Transverse colon (tissue), 4 donors: ENCODE results near the gene D2HGDH. TPM values are rescaled to one million over a fixed set of nuclear protein-coding genes. Genes with fewer than 3 reads are reported as not detected.

ENCODE experiments used
- DNase-seq: peaks from one replicate; pipeline ENCODE4 v3.0.0-alpha.2; 2019
- H3K27ac ChIP-seq, 4 donors: fragments of 200-600 bp; sonication (generic); 2 replicates each; pipeline ENCODE4 v1.5.1; 2016 to 2018; ENCODE audit warnings: inconsistent platforms in 4 of 4
- H3K27me3 ChIP-seq: fragments of 200-600 bp; sonication (generic); 2 replicates; pipeline ENCODE4 v1.5.1; 2017; ENCODE audit warnings: inconsistent platforms
- H3K36me3 ChIP-seq, 4 donors: fragments of 200-600 bp; sonication (generic); 2 replicates each; pipeline ENCODE4 v1.5.1; 2017 to 2019; ENCODE audit warnings: inconsistent platforms in 4 of 4
- H3K4me1 ChIP-seq, 4 donors: fragments of 200-600 bp; sonication (generic); 2 replicates each; pipeline ENCODE4 v1.5.1; 2017 to 2020; ENCODE audit warnings: inconsistent platforms in 4 of 4
- H3K4me3 ChIP-seq, 4 donors: fragments of 200-600 bp; sonication (generic); 1 replicate in 1 of 4; 2 replicates in 3 of 4; pipeline versions ENCODE4 v1.5.1 to v1.6.1; 2017 to 2019; ENCODE audit warnings: inconsistent platforms in 4 of 4
- H3K9me3 ChIP-seq, 2 donors: fragments of 200-600 bp; sonication (generic); 2 replicates each; pipeline ENCODE4 v1.5.1; 2017 to 2019; ENCODE audit warnings: inconsistent platforms in 2 of 2
- EP300 ChIP-seq: sonication (generic); formaldehyde crosslinking; IDR thresholded peaks from one replicate; pipeline ENCODE4 v1.6.1; 2017; ENCODE audit warnings: antibody characterized with exemption, low read depth
- POLR2A ChIP-seq: fragments of 450-650 bp; IDR thresholded peaks from one replicate; pipeline ENCODE4 v1.6.1; 2016; ENCODE audit warnings: antibody characterized with exemption, mild to moderate bottlenecking, moderate library complexity
- POLR2AphosphoS5 ChIP-seq, 3 donors: sonication (generic); formaldehyde crosslinking; IDR thresholded peaks; one replicate each; pipeline ENCODE4 v1.6.1; 2016; ENCODE audit warnings: antibody characterized with exemption in 3 of 3
- WGBS, 2 donors: methylation state at CpG; one replicate each; pipeline ENCODE4 v1.1.5; 2018; ENCODE audit warnings: low coverage in 1 of 2; 5-methylcytosine and 5-hydroxymethylcytosine counted together
- in situ Hi-C, 4 donors: fragments of 200-750 bp; cut with MboI; loops; one replicate each; pipeline versions ENCODE4 v1.15.0 to v1.15.1; 2017; ENCODE audit warnings: low sequenced_read_pairs in 3 of 4, low pct_ligation_motif_present in 1 of 4, low pct_unique_long_range_greater_than_20kb in 1 of 4
- intact Hi-C: fragments of 100-400 bp; cut with DNase I; formaldehyde crosslinking; loops from one replicate; pipeline ENCODE4 v1.15.1; 2023; ENCODE audit warnings: low total_unique reads
- total RNA-seq, 4 donors: library from RNA; depleted of rRNA; stranded (reverse); fragments of >200 nt; gene quantifications; one replicate each; pipeline ENCODE4 v1.1.0, GENCODE V29; 2016
- TF ChIP-seq, protein P1 (sequence below), 5 experiments: fragments of 200-600 bp in 3 of 5; fragments of 450-650 bp in 2 of 5; sonication (generic) in 3 of 5; IDR thresholded peaks; 1 replicate in 2 of 5; 2 replicates in 3 of 5; pipeline ENCODE4 v1.5.1; 2016 to 2017; ENCODE audit warnings: antibody characterized with exemption in 5 of 5, inconsistent platforms in 3 of 5, mild to moderate bottlenecking in 2 of 5, moderate library complexity in 1 of 5

D2HGDH gene
- total RNA-seq, 4 donors from 2014 or later, result 53.2 to 150 (median 55.5) TPM

DNA sequence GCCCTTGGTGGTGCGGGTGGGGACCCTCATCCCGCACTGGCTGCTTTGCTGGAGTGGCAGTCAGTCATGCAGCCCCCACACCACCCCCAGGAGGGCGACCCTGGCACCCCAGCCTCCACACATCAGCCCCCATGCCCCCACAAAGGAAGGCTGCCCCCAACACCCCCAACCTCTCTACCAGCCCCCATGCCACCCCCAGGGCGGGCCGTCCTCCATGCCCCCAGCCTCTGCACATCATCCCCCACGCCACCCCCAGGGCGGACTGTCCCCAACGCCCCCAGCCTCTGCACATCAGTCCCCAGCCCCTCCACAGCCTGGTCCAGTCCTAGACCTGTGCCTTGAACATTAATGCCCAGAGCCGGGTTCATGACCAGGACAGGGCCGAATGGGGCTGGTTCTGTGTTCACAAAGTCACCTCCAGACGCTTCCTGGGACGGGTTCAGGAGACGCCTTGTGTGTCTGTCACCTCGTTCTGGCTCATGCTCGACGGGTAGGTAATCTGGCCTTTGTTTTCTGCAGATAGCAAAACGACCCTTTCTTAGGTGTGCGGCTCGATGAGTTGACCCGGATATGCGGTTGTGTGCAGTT lies 18.4 kb downstream of the D2HGDH start:
- TF ChIP-seq EP300 (no peak), POLR2AphosphoS5 (IDR thresholded peaks at IDR 0.05) (no peak)
- 90 to 96% methylated on average over 4 to 17 of the region's 21 CpGs for WGBS, 2 donors
- Histone ChIP-seq H3K27ac (no peak overlapping the region), H3K4me1 (no peaks in the 10 kb centered on the region), H3K9me3 (no peaks in the 10 kb centered on the region), H3K27me3 (no peaks in the 10 kb centered on the region), H3K4me3 (no peak overlapping the region), H3K36me3 (no peaks in the 10 kb centered on the region)
- in situ Hi-C loops, result no loop called here
- no peak for DNase-seq
- intact Hi-C loops, result no loop called here

- H3K9me3 ChIP-seq, result no peaks in the 10 kb centered on the region
- no peaks in the 10 kb centered on the region for H3K4me1 ChIP-seq
- DNase-seq, result no peak
- no peak overlapping the region for H3K27ac ChIP-seq
- in situ Hi-C loops, result no loop called here
- TF ChIP-seq EP300 (no peak), POLR2A (no peak), POLR2AphosphoS5 (IDR thresholded peaks at IDR 0.05) (no peak)
- TF ChIP-seq, protein P1, sequence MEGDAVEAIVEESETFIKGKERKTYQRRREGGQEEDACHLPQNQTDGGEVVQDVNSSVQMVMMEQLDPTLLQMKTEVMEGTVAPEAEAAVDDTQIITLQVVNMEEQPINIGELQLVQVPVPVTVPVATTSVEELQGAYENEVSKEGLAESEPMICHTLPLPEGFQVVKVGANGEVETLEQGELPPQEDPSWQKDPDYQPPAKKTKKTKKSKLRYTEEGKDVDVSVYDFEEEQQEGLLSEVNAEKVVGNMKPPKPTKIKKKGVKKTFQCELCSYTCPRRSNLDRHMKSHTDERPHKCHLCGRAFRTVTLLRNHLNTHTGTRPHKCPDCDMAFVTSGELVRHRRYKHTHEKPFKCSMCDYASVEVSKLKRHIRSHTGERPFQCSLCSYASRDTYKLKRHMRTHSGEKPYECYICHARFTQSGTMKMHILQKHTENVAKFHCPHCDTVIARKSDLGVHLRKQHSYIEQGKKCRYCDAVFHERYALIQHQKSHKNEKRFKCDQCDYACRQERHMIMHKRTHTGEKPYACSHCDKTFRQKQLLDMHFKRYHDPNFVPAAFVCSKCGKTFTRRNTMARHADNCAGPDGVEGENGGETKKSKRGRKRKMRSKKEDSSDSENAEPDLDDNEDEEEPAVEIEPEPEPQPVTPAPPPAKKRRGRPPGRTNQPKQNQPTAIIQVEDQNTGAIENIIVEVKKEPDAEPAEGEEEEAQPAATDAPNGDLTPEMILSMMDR (IDR thresholded peaks at IDR 0.05), result no peak
- no peaks in the 10 kb centered on the region for H3K36me3 ChIP-seq
- no peaks in the 10 kb centered on the region for H3K27me3 ChIP-seq
- intact Hi-C loops, result no loop called here
- WGBS, 2 donors, result 96% methylated on average over 8 of the region's 17 CpGs; no CpG with 5 or more reads in 1 of the 2 donors
- H3K4me3 ChIP-seq, result no peak overlapping the region
These were observed 19.1 kb downstream of the D2HGDH start for GRCh38 chr2:241753493-241753892.

GRCh38 chr2:241754042-241754441 lies 19.6 kb downstream of the D2HGDH start:
- Histone ChIP-seq H3K27ac (no peak overlapping the region), H3K4me3 (no peak overlapping the region), H3K4me1 (no peaks in the 10 kb centered on the region), H3K36me3 (no peaks in the 10 kb centered on the region), H3K9me3 (no peaks in the 10 kb centered on the region), H3K27me3 (no peaks in the 10 kb centered on the region)
- intact Hi-C loops, result no loop called here
- in situ Hi-C loops, result no loop called here
- TF ChIP-seq POLR2A, result no peak
- TF ChIP-seq EP300, result no peak
- TF ChIP-seq POLR2AphosphoS5 (IDR thresholded peaks at IDR 0.05), result no peak
- TF ChIP-seq, protein P1 (IDR thresholded peaks at IDR 0.05), result no peak
- no peak for DNase-seq
- 97% methylated on average over 20 of the region's 20 CpGs; no CpG with 5 or more reads in 1 of the 2 donors for WGBS, 2 donors

DNA sequence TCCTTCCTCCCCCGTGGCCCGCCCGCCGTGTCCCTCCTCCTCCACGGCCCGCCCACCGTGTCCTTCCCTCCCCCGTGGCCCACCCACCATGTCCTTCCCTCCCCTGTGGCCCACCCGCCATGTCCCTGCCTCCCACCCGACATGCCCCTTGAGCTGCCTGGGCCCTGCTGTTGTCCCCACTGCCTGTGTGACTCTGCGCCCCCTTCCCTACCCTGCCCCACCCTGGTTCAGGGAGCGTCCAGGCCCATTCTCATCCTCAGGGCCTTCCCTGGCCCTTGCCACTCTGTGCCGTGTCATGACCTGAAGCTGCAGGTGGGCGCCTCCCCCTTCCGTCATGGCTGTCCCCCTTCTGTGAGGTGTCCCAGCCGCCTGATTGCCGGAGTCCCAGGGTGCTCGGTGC lies 20.7 kb downstream of the D2HGDH start:
- intact Hi-C loops, result no loop called here
- Histone ChIP-seq H3K4me3 (no peak overlapping the region), H3K4me1 (no peaks in the 10 kb centered on the region), H3K9me3 (no peaks in the 10 kb centered on the region), H3K27me3 (no peaks in the 10 kb centered on the region), H3K36me3 (no peaks in the 10 kb centered on the region), H3K27ac (no peak overlapping the region)
- 89% methylated on average over 15 of the region's 18 CpGs; no CpG with 5 or more reads in 1 of the 2 donors for WGBS, 2 donors
- in situ Hi-C loops, result no loop called here
- DNase-seq, result no peak
- no peak for TF ChIP-seq POLR2A

GRCh38 chr2:241755777-241756176 lies 21.3 kb downstream of the D2HGDH start:
- TF ChIP-seq POLR2AphosphoS5 (IDR thresholded peaks at IDR 0.05) (no peak), POLR2A (no peak), EP300 (no peak)
- TF ChIP-seq, protein P1 (IDR thresholded peaks at IDR 0.05), result no peak
- no peaks in the 10 kb centered on the region for H3K36me3 ChIP-seq
- in situ Hi-C loops (no loop called here), intact Hi-C loops (no loop called here)
- H3K27me3 ChIP-seq, result no peaks in the 10 kb centered on the region
- H3K4me1 ChIP-seq, result no peaks in the 10 kb centered on the region
- DNase-seq, result no peak
- no peak overlapping the region for H3K4me3 ChIP-seq
- H3K9me3 ChIP-seq, result no peaks in the 10 kb centered on the region
- 95% methylated on average over 24 of the region's 27 CpGs; no CpG with 5 or more reads in 1 of the 2 donors for WGBS, 2 donors
- H3K27ac ChIP-seq, result no peak overlapping the region
